GM18499 (cell line): ENCODE results near the gene OR3A2.
"Not testable (repeated sequence)": the region's sequence is repeated elsewhere in the genome, so short reads cannot be mapped to it uniquely, and the experiment has no call there.

Experiments
- ATAC-seq: cut with Tn5 transposase; IDR thresholded peaks from one replicate; pipeline ENCODE4 v1.9.1; 2021; ENCODE audit warnings: moderate number of reproducible peaks; ENCODE audit not compliant: insufficient read depth, unreplicated experiment

OR3A2 gene

GRCh38 chr17:3295632-3296031 lies 90.5 kb downstream of the OR3A2 start:
- ATAC-seq = no peak

GRCh38 chr17:3293548-3293947 lies 92.6 kb downstream of the OR3A2 start:
- ATAC-seq = not testable (repeated sequence)

- ATAC-seq = no peak
These were observed 103.2 kb downstream of the OR3A2 start for GRCh38 chr17:3282901-3283300.

GRCh38 chr17:3276126-3276525 lies 110.0 kb downstream of the OR3A2 start:
- ATAC-seq = no peak

- no peak for ATAC-seq
These were observed 114.8 kb downstream of the OR3A2 start for GRCh38 chr17:3271072-3271848.

GRCh38 chr17:3260600-3260999 lies 125.5 kb downstream of the OR3A2 start:
- ATAC-seq = no peak

- no peak for ATAC-seq
These were observed 125.9 kb downstream of the OR3A2 start for GRCh38 chr17:3260163-3260562.

- no peak for ATAC-seq
These were observed 129.5 kb downstream of the OR3A2 start for GRCh38 chr17:3256575-3256974.

GRCh38 chr17:3249013-3249412 lies 137.1 kb downstream of the OR3A2 start:
- not testable (repeated sequence) for ATAC-seq

GRCh38 chr17:3244841-3245240 lies 141.3 kb downstream of the OR3A2 start:
- ATAC-seq = not testable (repeated sequence)

GRCh38 chr17:3241044-3241443 lies 145.1 kb downstream of the OR3A2 start:
- not testable (repeated sequence) for ATAC-seq

- not testable (repeated sequence) for ATAC-seq
These were observed 147.4 kb downstream of the OR3A2 start for GRCh38 chr17:3238685-3239084.

- ATAC-seq = not testable (repeated sequence)
These were observed 153.8 kb downstream of the OR3A2 start for GRCh38 chr17:3232300-3232699.
